SK-N-DZ (cell line): ENCODE results near the gene ETV5.

Experiments
- DNase-seq: peaks from one replicate; pipeline ENCODE4 v3.0.0-alpha.2; 2015; ENCODE audit warnings: low spot score

The ETV5 gene

DNA sequence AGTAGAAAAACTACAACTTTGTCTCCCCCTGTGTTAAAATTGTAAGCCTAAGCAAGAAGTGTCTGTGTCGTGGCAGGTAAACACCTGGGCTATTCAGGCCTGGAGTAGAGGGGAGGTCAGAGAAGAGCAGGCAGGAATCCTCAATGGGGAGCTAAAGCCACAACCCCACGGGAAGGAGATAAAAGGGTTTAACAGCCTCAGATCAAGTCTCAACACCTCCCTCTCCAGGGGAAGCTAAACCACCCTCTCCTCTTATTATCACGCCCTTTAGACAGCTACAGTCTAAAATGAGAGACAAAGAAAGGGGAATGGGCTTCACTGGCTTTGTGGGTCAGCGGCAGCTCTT is 11.6 kb downstream of the ETV5 start:
- no peak for DNase-seq

DNA sequence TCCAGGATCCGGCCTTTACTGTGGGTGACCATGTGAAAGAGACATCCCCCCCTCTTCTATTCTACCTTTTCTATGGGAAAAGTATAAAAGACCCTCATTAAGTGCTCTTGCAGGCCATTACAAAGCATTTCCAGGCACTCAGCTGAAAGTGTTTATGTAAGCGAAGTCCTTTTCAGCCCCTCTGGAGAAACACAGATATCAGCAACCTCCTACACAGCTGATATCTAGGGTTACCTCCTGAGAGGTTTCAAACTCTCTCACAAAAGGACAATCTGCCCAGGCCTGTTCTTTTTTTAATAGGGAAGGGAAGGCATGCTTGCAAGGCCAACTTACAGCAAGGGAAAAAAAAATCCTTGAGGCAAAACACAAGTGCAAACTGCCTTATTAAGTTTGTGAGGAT is 12.6 kb downstream of the ETV5 start:
- no peak for DNase-seq

DNA sequence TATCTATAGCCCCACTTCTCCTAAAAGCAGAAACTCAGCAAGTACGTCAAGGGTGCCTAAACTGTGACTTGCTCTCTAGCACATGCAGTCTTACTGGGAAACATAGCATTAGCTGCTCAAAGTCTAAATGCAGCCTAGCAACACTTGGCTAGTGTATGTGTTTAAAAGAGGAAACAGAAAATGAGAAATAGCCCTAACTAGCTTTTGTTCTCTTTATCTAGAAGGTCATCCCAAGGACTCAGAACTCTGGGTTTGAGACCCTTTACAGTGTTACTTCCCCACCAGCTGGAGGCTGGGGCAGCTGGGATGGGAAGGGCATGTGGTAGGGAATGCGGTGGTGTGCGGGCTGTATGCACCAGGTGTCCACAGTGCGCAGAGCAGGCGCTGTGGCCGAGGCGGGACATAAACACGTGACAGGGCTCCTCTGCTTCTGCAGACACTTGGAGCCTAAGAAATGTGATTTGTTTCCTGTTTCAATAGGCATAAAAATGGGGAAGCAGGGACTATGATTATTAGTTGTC is 13.3 kb downstream of the ETV5 start:
- no peak for DNase-seq

DNA sequence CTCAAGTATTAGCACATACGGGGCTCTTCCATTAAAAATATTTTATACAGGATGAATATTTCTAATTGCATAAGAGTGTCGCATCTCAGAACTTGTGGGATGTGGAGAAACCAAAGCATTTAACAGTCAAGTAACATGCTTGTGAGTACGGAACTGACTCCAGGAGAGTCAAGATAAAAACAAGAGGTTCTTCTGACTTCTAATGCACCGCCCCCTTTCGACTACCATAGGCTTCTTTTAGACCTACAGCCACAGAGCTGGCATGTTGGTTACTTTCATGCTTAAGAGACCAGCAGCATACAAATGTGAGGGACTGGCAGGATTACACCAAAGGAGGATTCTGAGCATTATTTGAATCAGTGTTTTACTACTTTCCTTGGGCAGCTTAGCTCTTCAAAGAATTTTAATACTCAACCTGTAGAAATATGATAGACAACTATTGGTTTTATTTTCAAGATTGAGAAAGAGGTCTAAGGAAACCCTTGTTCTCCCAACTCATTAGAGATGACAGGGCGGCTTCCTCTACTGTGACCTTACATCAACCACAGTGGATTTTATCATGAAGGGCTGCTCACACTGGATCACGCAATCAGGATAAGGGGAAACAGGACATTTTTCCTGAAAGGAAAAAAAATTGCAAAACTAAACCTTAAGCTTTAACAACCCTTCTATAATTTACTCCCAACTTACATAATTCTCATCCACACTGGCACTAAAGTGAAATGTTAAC is 14.0 kb downstream of the ETV5 start:
- no peak for DNase-seq

DNA sequence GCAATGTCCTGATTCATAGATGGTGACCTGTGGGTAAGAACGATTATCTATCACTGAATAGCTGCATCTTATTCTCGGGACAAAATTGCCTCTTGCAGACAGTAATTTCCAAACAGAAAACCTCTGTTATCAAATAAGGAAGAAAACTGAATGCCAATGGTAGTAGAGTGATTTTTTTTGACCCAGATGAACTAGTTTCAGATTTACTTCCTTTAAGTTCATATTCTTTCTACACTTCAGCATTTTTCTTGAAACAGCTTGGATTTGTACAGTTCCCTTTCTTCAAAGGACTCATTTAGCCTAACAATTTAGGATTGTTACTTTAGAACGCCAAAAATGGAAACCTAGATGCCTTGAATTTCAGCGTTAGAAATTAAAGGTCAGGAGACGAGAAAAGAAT is 14.6 kb downstream of the ETV5 start:
- DNase-seq: no peak

DNA sequence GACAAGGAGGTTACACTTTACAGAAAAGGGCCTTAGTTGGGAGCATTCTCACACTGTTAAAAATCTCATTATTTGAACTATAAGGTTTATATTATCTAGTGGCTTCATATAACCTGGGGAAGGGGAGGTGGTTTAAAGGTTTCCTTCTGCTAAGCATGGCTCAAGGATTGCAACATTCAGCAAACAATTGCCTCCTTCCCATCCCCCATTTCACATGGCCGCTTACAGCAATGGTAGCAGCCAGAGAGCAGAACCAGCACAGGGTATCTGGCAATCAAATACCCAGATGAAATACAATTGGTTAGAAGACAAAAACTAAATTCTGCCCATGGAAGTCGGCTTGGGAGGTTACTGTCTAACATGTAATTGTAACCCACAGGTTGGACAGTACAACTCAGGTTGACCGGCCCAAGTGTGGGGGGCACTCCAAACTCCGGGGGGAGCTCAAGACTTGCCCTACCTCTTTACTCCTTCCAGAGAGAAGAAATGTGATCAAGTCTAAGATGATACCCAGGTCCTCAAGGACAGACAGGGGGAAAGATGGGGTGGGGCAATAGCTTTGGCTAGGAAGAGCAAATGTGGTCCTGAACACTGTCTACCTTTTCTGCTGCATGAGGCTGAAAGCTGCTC is 15.5 kb downstream of the ETV5 start:
- DNase-seq: no peak

DNA sequence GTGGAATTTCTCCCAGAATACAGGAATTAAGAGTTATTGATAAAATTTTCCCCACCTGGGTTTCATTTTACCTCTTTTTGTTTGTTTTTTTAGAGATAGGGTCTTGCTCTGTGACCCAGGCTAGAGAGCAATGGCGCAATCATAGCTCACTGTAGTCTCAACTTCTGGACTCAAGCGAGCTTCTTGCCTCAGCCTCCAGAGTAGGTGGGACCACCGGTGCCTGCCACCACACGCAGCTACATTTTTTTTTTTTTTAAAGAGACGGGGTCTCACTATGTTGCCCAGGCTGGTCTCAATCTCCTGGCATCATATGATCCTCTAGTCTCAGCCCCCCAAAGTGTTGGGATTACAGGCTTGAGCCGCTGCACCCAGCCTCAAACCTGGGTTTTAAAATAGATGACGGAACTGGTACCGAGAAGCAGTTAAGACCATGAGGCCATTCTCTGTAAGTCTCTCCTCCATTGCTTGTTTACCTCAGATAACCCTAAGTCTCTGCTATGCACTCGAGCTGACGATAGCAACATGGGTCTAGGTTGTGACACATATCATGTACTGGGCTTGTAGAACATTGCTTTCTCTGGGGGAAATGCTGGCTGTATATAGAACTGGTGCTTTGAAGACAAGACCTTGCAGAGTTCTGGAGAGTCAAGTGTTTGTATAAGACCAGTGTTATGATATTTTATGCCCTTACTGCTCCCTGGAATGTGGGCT is 16.4 kb downstream of the ETV5 start:
- no peak for DNase-seq

DNA sequence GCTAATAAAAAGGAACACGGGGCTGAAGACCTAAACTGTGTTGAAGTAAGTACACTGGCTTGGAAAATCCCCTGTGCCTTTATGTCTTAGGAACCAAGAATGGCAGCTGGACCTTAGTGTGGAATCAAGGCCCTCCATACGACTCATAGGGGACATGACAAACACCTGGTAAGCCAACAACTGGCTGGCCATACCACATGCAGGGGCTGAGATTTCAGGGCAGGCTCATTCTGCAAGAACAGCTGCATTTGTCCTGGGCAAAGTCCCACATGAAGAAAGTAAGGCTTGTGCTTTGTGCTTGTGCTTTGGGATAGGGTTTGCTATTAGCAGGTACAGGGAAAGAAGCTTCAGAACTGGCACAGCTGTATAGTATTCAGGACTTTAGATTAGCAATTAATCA is 18.0 kb downstream of the ETV5 start:
- no peak for DNase-seq

DNA sequence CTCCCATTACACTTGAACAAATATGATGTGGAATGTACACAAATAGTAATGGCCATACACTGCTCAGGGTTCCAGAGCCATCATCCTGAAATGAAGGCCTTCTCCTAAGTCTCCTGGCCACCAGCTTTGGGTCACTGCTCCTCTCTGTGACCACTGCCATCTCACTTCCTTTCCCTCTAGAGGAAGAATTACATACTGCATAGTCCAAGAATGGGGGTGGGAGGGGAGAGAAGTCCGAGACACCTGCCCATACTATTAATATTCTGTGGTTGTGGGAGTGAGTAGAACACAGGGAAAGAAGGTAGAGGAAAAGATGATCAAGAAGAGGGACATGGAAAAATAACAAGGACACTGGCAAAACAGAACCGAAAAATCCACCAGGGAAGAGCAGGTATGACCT is 20.6 kb downstream of the ETV5 start:
- no peak for DNase-seq

DNA sequence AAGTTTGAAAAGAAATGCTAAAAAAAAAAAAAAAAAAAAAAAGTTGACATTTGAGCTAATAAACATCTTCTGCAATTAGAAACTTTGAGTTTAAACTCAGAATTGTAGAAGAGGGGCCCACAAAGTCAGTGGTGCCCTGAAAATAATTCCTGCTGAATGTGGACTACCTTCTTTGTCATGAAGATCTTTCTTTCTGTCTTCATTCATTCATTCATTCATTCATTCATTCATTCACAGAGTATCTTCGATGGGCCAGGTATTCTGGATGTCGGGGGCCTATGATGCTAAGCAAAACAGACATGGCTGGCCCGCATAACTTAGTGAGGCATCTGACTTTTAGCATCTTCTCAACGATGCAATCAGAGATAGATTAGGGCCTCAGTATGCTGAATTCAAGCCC is 24.6 kb downstream of the ETV5 start:
- no peak for DNase-seq

DNA sequence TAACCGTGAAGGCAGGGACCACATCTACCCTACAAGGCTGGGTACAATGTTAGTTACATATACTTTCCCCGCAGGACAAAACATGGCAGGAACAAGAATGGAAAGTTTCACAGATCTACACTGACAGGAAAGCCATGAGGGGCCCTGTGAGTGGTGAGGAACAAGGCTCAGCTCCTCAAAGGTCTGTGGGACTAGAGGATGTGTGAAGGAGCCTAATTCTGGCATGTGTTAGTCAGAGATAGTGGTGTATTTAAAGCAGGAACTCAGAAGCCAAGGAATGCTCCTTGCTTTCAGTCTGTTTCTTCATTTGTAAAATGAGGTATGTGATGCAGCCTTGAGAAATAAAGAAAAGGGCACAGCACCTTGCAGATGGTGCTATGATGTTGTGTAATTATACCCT is 25.1 kb downstream of the ETV5 start:
- no peak for DNase-seq

DNA sequence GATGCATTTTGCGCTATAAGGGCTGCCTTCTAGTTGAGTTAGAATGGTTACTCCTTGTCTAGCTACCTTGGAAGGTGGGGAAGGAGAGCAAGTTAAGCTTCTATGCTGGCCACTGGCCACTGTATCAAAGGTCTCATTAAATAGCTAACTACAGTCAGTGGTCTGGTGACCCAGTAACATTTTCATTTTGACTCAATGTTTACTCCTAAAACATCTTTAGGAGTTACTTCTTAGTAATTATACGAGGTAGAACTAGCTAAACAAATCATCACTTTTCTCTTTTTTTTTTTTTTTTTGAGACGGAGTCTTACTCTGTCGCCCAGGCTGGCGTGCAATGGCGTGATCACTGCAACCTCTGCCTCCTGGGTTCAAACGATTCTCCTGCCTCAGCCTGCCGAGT is 26.7 kb downstream of the ETV5 start:
- DNase-seq: no peak

DNA sequence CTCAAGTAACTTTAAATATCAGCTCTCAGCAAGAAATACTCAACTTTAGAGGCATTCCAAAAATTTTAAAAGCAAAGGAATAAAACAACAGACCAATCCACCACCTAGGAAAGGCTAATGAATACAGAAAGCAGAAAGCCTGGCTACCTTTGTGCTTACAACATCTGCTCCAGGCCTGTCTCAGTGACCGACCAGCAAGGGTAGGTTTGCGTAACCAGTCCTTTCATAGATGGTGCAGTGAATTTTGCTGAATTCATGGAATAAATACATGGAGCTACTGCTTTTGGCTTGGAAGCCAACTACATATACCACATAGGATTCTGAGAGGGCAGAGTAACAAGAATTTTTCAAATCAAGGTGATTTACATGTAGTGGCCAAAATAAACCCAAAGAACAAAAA is 27.2 kb downstream of the ETV5 start:
- DNase-seq: no peak

DNA sequence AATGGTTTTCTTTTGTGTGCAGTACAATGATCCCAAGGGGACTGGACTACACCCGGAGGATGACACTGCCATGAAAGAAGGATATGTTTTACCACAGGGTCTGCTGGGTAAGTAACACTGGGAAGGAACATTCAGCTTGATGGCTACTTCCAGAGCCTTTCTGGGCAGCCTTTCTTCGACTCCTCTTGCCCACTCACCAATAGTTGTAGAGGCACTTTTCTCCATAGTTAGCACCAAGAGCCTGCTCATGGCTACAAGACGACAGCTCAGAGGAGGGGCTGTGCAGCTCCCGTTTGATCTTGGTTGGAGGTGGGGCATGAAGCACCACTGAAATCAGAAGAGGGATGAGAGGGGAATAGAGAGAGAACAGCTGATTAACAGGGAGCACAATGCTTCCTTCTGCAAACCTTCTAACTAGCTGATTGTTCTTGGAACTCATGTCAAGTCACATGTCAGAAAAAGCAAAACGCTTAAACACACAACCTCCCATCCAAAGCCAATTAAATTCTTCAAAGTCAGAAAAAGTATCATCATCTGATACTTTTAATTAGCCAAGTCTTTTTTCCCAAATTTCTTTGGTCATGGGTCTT is 27.9 kb downstream of the ETV5 start:
- DNase-seq: no peak

DNA sequence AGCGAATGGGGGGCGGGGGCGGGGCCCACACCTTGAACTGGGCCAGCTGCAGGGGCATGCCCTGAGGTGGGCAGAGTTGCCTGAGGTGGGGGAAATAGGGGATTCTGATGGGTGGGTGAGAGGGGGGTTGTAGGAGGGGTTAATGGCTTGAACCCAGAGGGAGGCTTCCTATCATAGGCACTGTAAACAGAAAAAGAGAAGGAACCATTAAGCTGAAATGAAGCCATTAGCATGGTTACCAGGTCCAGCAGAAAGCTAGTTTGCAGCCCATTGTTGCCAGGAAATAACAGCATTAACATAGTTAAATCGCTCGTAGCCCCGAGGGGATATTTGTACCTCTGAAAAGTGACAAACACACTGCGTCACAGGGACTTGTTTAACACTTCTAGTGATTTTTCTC is 29.0 kb downstream of the ETV5 start:
- DNase-seq: no peak

DNA sequence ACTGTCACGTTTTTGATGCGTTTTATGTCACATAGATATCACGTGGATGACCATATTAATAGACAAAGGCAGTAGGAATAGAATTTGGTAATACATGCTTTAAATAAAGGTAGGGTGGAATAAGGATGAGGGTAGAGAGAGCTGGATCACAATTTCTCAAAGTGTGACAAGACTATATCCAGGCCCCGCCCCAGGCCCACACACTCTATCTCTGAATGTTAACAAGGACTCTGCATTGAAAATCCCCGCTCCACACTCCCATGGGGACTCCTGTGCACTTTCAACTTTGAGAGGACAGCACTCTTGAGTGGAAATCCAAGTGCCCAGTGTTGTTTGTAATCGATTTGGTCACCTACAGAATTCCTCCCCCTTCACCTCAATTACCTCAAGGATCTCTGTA is 31.4 kb downstream of the ETV5 start:
- DNase-seq: no peak

DNA sequence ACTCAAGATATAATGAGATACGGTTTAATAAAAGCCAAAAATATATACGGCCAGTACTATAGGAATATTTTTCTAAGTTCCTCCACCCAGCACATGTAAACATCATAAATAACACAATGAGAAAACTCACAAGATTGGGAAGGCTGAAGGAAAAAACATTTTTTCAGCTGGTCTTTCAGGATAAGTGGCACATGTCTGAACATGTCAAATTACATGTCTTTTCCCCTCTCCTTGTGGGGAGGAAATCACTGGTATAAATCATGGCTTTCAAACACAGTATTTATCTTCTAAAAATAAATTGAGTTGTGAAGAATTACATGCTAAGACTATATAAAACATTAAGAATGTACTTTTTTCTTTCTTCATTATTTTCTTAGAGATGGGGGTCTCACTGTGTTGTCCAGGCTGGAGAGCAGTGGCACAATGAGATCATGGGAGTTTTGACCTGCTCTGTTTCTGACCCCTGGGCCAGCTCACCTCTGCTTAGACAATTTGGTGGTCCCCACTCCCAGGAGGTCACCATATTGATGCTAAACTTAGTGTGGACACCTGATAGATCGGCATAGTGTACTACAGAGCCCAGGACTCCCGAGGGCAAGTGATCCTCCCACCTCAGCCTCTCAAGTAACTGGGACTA is 32.8 kb downstream of the ETV5 start:
- no peak for DNase-seq

DNA sequence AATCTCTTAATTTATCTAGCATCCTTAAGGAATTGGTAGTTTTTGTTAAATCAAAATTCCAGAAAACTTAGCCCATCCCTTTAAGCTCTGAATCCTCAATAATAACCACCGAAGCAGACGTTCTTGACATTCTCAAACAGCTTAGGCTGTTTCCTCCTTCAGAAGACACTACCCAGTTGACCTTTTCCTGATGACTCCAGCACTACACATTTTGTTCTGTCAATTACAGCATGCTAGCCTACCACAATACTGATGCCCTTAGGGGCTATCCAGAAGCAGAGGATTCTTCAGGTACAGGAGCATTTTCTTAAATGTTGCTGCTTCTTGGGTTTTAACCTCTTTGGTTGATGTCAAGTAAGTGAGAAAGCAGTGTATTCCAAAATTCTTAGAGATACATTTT is 33.4 kb downstream of the ETV5 start:
- DNase-seq: no peak

DNA sequence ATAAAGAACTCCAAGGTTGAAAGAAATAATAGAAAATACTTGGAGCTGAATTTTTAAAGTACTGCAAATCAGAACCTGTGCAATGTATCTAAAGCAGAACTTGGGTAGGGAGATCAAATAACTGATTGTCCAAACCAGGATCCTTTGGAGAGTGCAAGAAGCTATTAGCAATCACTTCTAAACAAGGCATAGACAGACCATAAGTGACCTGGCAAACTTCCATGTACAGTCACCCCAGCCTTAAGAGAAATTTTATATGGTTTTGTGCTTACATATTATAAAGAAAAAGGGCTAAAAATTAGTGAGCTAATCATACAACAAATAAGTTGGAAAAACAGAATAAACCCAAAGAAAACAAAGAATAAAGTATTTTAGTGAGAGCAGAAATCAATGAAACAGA is 35.2 kb downstream of the ETV5 start:
- DNase-seq: no peak

DNA sequence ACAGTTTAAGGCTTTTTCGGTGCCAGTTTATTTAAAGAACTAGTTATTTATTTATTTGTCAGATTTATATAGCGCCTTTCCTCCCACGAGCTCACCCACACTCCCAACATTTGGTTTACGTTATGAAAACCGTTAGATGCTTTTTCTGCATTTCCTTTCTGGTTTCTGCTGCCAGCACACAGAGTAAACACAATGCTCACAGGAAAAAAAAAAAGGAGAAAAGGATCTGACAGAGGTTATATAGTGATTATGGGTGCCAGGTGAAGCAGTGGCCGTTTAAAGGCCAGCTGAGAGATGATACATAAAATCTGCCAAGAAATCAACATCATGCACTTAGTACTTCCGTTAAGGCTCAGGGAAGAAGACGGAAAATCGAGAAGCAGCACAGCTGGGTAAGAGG is 37.9 kb downstream of the ETV5 start:
- DNase-seq: no peak

DNA sequence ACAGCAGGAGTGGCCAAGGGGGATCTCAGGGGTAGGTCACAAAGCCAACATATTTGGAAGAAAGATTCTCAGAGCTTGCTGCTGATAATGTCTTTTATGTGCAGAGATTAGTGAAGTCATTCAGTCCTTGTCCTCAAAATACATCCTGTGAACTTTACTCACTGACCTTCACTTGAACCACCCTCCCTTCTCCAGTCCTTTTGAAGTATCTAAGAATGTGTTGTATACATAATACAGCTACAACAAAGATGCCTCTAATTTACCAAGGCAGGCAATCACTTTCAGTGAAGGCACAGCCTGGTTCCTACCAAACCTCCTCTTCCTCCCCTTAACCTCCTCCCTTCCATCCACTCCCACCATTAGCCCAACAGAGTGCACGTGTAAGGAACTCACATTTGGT is 38.3 kb downstream of the ETV5 start:
- no peak for DNase-seq

DNA sequence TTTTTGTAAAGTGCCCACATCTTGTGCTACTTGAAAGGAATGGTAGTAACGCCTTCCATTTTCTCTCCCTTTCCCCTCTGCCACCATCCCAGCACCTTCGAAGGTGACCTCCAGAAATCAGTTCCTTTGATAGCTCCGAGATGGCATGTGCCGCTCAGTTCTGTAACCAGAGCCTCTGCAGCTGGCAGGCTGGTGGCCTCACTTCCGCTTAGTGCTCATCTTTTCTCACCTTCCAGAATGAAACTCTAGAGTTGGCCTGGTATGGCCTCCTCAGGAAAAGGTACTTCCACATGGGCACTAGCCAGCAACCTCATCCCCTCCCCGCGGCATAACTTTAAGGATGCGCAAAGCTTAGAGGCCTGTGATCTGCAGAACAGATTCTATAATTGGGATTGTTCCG is 38.8 kb downstream of the ETV5 start:
- DNase-seq: no peak
